Measurements from ENCODE around the gene TLE1. TPM values are rescaled to one million over a fixed set of nuclear protein-coding genes. Genes with fewer than 3 reads are reported as not detected.
A peak's percentile ranks its signal among the peaks of the same experiment; 100 is the strongest.

The TLE1 gene
- total RNA-seq, 1 experiment from 2014 or later, result 22.0 TPM

GRCh38 chr9:81594415-81594814, 94.9 kb downstream of the TLE1 start:
- Histone ChIP-seq H3K36me3 (peaks cover 6% of the 10 kb centered on the region), H3K9me3 (replicated peaks) (no peaks in the 10 kb centered on the region), H3K27ac (no peak overlapping the region), H3K4me3 (no peak overlapping the region), H3K4me1 (replicated peaks) (no peaks in the 10 kb centered on the region), H3K27me3 (replicated peaks) (no peaks in the 10 kb centered on the region)
- no peak for DNase-seq (ENCODE audit: low read depth in 1 of 2, low spot score in 2 of 2)

DNA sequence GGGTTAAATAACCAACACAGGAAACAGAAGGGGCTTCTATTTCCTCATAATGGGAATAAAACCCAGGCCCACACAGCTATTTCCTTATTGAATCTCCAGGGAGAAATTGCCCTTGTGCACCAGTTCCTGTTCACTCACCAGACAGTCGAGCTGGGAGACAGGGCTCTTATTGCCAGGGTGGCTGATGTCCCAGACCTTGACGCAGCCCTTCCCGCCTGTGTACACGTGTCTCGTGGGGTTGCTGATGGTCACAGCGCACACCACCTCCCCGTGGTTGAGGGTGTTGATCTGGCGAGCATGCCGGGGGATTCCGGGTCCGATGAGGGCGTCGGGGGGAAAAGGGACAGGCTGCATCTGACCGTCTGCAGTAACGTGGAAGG, 96.5 kb downstream of the TLE1 start:
- H3K27ac ChIP-seq, result no peak overlapping the region
- H3K4me1 ChIP-seq (replicated peaks), result peaks cover 9% of the 10 kb centered on the region
- no peaks in the 10 kb centered on the region for H3K27me3 ChIP-seq (replicated peaks)
- H3K36me3 ChIP-seq, result peaks cover 14% of the 10 kb centered on the region
- no peak overlapping the region for H3K4me3 ChIP-seq
- no peak for DNase-seq (ENCODE audit: low read depth in 1 of 2, low spot score in 2 of 2)
- no peaks in the 10 kb centered on the region for H3K9me3 ChIP-seq (replicated peaks)

DNA sequence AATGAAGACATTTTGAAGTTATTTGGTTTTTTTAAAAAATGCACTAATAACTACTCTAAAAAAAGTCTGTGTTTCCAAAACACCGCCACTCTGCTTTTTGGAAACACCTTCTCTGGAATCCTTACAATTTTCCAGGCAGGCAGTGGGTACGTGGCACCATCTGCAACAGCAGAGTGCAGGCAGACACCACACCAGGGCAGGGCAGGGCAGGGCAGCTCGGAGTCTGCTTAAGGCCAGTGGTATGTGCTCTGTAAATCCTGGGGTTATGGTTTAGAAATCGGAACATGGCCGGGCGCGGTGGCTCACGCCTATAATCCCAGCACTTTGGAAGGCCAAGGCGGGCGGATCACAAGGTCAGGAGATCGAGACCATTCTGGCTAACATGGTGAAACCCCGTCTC, 97.6 kb downstream of the TLE1 start:
- Histone ChIP-seq H3K36me3 (peaks cover 14% of the 10 kb centered on the region), H3K4me1 (replicated peaks) (peaks cover 17% of the 10 kb centered on the region), H3K4me3 (no peak overlapping the region), H3K9me3 (replicated peaks) (no peaks in the 10 kb centered on the region), H3K27ac (no peak overlapping the region), H3K27me3 (replicated peaks) (no peaks in the 10 kb centered on the region)
- no peak for DNase-seq (ENCODE audit: low read depth in 1 of 2, low spot score in 2 of 2)

GRCh38 chr9:81590688-81591087, 98.7 kb downstream of the TLE1 start:
- Histone ChIP-seq H3K9me3 (replicated peaks) (no peaks in the 10 kb centered on the region), H3K4me3 (no peak overlapping the region), H3K27me3 (replicated peaks) (no peaks in the 10 kb centered on the region), H3K4me1 (replicated peaks) (peaks cover 17% of the 10 kb centered on the region), H3K27ac (no peak overlapping the region), H3K36me3 (peaks cover 18% of the 10 kb centered on the region)
- no peak for DNase-seq (ENCODE audit: low read depth in 1 of 2, low spot score in 2 of 2)

GRCh38 chr9:81589819-81590218, 99.5 kb downstream of the TLE1 start:
- no peaks in the 10 kb centered on the region for H3K9me3 ChIP-seq (replicated peaks)
- no peak for DNase-seq (ENCODE audit: low read depth in 1 of 2, low spot score in 2 of 2)
- peaks cover 18% of the 10 kb centered on the region for H3K36me3 ChIP-seq
- no peak overlapping the region for H3K4me3 ChIP-seq
- H3K27me3 ChIP-seq (replicated peaks), result no peaks in the 10 kb centered on the region
- H3K27ac ChIP-seq, result no peak overlapping the region
- peaks cover 17% of the 10 kb centered on the region for H3K4me1 ChIP-seq (replicated peaks)

DNA sequence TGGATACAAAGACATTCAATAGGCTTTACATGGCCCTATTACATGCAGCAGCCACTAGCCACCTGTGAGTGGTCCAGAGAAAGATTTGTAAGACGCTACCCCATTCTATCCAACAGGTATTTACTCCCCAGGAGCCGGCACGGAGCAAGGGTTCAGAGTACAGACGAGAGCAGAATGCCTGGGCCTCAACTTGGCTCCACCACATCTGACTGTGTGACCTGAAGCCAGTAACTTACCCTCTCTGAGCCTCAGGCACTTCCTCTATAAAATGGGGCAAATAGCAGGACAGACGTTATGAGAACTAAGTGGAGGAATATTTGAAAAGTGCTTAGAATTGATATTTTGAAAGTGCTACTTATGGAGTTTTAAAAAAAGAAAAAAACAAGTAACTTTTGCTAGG, 100.0 kb downstream of the TLE1 start:
- DNase-seq (ENCODE audit: low read depth in 1 of 2, low spot score in 2 of 2), result no peak
- no peaks in the 10 kb centered on the region for H3K27me3 ChIP-seq (replicated peaks)
- H3K36me3 ChIP-seq, result peaks cover 18% of the 10 kb centered on the region
- H3K4me3 ChIP-seq, result no peak overlapping the region
- peaks cover 17% of the 10 kb centered on the region for H3K4me1 ChIP-seq (replicated peaks)
- no peak overlapping the region for H3K27ac ChIP-seq
- no peaks in the 10 kb centered on the region for H3K9me3 ChIP-seq (replicated peaks)

GRCh38 chr9:81588148-81588871, 101.0 kb downstream of the TLE1 start:
- Histone ChIP-seq H3K9me3 (replicated peaks) (no peaks in the 10 kb centered on the region), H3K4me3 (no peak overlapping the region), H3K27ac (peak overlapping the region; percentile 89), H3K27me3 (replicated peaks) (no peaks in the 10 kb centered on the region), H3K36me3 (peaks cover 24% of the 10 kb centered on the region), H3K4me1 (replicated peaks) (peaks cover 17% of the 10 kb centered on the region)
- peak; percentile 54 to 77 for DNase-seq (ENCODE audit: low read depth in 1 of 2, low spot score in 2 of 2)

GRCh38 chr9:81586786-81587185, 102.6 kb downstream of the TLE1 start:
- H3K4me3 ChIP-seq, result no peak overlapping the region
- DNase-seq (ENCODE audit: low read depth in 1 of 2, low spot score in 2 of 2), result no peak
- no peaks in the 10 kb centered on the region for H3K27me3 ChIP-seq (replicated peaks)
- H3K27ac ChIP-seq, result no peak overlapping the region
- peaks cover 17% of the 10 kb centered on the region for H3K4me1 ChIP-seq (replicated peaks)
- peaks cover 22% of the 10 kb centered on the region for H3K36me3 ChIP-seq
- no peaks in the 10 kb centered on the region for H3K9me3 ChIP-seq (replicated peaks)

GRCh38 chr9:81585191-81585763, 104.1 kb downstream of the TLE1 start:
- Histone ChIP-seq H3K4me3 (no peak overlapping the region), H3K9me3 (replicated peaks) (no peaks in the 10 kb centered on the region), H3K36me3 (peaks cover 22% of the 10 kb centered on the region), H3K27ac (no peak overlapping the region), H3K27me3 (replicated peaks) (no peaks in the 10 kb centered on the region), H3K4me1 (replicated peaks) (peaks cover 17% of the 10 kb centered on the region)
- DNase-seq (ENCODE audit: low read depth in 1 of 2, low spot score in 2 of 2), result no peak

DNA sequence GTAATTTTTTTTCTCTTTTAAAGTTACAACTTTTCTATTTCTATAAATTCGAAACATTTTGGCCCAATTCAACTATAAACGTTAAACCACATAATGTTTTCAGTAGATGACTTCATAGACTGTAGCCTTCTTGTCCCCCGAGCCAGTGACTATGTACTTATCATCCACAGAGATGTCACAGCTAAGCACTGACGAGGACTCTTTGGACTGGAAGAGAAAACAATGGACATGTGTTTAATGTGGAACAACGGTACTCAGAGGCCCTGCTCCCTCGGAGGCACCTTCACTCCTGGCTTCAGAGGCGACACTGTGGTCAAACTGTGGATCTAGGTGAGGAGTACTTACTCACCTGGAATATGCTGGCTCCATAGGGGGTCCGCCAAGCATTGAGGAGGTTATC, 105.2 kb downstream of the TLE1 start:
- peaks cover 19% of the 10 kb centered on the region for H3K4me1 ChIP-seq (replicated peaks)
- H3K27me3 ChIP-seq (replicated peaks), result no peaks in the 10 kb centered on the region
- no peaks in the 10 kb centered on the region for H3K9me3 ChIP-seq (replicated peaks)
- no peak for DNase-seq (ENCODE audit: low read depth in 1 of 2, low spot score in 2 of 2)
- no peak overlapping the region for H3K27ac ChIP-seq
- H3K36me3 ChIP-seq, result peaks cover 22% of the 10 kb centered on the region
- no peak overlapping the region for H3K4me3 ChIP-seq

DNA sequence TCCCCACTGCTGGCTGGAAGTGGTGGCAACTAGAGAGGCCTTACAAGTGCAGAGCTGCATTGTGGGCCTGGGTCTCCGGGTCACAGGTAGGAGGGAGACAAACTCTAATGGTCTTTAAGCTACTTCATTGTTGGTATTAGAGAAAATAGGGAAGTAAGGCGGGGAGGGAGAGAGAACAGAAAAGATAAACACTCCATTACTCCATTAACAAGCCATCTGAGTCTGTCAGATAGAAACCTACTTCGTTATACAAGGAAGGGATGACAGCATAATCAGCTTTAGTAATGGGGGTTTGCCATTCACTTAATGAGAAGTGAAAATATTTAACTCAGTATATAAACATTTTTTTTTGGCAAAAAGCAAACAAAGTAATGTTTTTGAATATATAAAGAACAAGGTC, 107.4 kb downstream of the TLE1 start:
- Histone ChIP-seq H3K36me3 (peaks cover 15% of the 10 kb centered on the region), H3K4me3 (no peak overlapping the region), H3K4me1 (replicated peaks) (peaks cover 9% of the 10 kb centered on the region; the same call in 1 of the 2 replicates), H3K27me3 (replicated peaks) (no peaks in the 10 kb centered on the region), H3K27ac (no peak overlapping the region), H3K9me3 (replicated peaks) (no peaks in the 10 kb centered on the region)
- no peak for DNase-seq (ENCODE audit: low read depth in 1 of 2, low spot score in 2 of 2)

- no peaks in the 10 kb centered on the region for H3K27me3 ChIP-seq (replicated peaks)
- no peak overlapping the region for H3K27ac ChIP-seq
- H3K4me1 ChIP-seq (replicated peaks), result peaks cover 26% of the 10 kb centered on the region
- H3K9me3 ChIP-seq (replicated peaks), result no peaks in the 10 kb centered on the region
- DNase-seq (ENCODE audit: low read depth in 1 of 2, low spot score in 2 of 2), result no peak
- peaks cover 10% of the 10 kb centered on the region for H3K36me3 ChIP-seq
- H3K4me3 ChIP-seq, result no peak overlapping the region
Observed at GRCh38 chr9:81579381-81579780, 110.0 kb downstream of the TLE1 start.

DNA sequence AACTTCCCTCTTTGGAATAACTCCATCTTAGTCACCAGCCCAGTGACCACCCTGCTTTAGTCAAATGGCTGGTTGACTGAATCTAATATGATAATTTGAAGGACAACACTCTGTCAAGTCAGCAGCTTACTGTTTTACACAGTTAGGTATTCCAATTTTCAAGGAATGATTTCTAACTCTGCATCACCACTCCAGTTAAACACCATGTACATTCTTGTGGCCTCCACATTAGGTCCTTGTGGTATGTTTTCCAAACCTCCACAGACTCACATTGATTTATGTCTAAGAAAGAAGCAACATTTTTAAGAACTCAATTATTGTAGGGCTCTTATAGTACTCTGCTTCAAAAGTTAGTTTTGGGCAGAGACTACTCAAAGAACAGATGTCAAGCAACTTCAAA, 110.7 kb downstream of the TLE1 start:
- no peak overlapping the region for H3K27ac ChIP-seq
- H3K9me3 ChIP-seq (replicated peaks), result no peaks in the 10 kb centered on the region
- H3K36me3 ChIP-seq, result peaks cover 4% of the 10 kb centered on the region; the same call in 1 of the 2 replicates
- no peak for DNase-seq (ENCODE audit: low read depth in 1 of 2, low spot score in 2 of 2)
- H3K4me3 ChIP-seq, result no peak overlapping the region
- peaks cover 33% of the 10 kb centered on the region for H3K4me1 ChIP-seq (replicated peaks)
- no peaks in the 10 kb centered on the region for H3K27me3 ChIP-seq (replicated peaks)

- Histone ChIP-seq H3K27ac (no peak overlapping the region), H3K27me3 (replicated peaks) (no peaks in the 10 kb centered on the region), H3K4me3 (no peak overlapping the region), H3K4me1 (replicated peaks) (peaks cover 34% of the 10 kb centered on the region), H3K9me3 (replicated peaks) (no peaks in the 10 kb centered on the region), H3K36me3 (no peaks in the 10 kb centered on the region)
- no peak for DNase-seq (ENCODE audit: low read depth in 1 of 2, low spot score in 2 of 2)
Observed at GRCh38 chr9:81575956-81576355, 113.4 kb downstream of the TLE1 start.

Measured in SJSA1 (cell line).